ENCODE results near the gene ITK.

Gene ITK

DNA sequence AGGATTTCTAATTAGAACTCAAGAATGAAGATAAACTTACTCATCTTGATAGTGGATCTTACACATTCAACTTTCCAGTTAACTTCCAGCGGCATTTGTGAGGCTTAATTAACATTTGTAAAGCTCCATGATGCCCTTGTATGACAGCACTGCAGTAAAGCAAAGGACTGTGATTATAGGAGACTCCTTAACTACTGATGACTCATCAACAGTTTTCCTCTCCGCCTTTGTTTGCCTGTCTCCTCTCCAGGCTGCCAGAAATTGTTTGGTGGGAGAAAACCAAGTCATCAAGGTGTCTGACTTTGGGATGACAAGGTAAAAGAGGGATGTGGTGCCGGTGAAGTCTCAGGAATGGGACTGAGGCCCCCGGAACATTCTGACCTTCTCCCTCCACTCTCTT lies 64.8 kb downstream of the ITK start:
- Histone ChIP-seq H2AFZ (ENCODE audit: low read depth, low read length) (no peak overlapping the region), H3K4me1 (ENCODE audit: insufficient read depth, low read length) (peaks cover 33% of the 10 kb centered on the region), H3K79me2 (ENCODE audit: insufficient read depth, low read length) (0 out of 2 replicates have a peak, but pooled peaks cover 4% of the 10 kb centered on the region), H4K20me1 (ENCODE audit: insufficient read depth, low read length) (no peaks in the 10 kb centered on the region), H3K4me3 (ENCODE audit: low read depth in 1 of 2, low read length in 2 of 2) (no peak overlapping the region), H3K36me3 (ENCODE audit: insufficient read depth, low read length) (peaks cover 98% of the 10 kb centered on the region), H3K27ac (ENCODE audit: low read length) (no peak overlapping the region), H3K9ac (ENCODE audit: low read depth, low read length) (no peak overlapping the region), H3K4me2 (ENCODE audit: insufficient read depth, low read length) (no peak overlapping the region), H3K27me3 (ENCODE audit: insufficient read depth, low read length, poor library complexity) (no peaks in the 10 kb centered on the region), H3K9me3 (ENCODE audit: insufficient read depth, low read length, severe bottlenecking) (no peaks in the 10 kb centered on the region)
- no peak for TF ChIP-seq EZH2 (IDR thresholded peaks at IDR 0.05; ENCODE audit: borderline replicate concordance, low read depth, low read length, severe bottlenecking)
- no peak for TF ChIP-seq CTCF (IDR thresholded peaks at IDR 0.05; ENCODE audit: borderline replicate concordance, extremely low read depth, low read length, poor library complexity, severe bottlenecking)
- DNase-seq (no peak), ATAC-seq (ENCODE audit: insufficient read depth, low read depth) (no peak)

- Histone ChIP-seq H3K4me1 (ENCODE audit: insufficient read depth, low read length) (peaks cover 37% of the 10 kb centered on the region), H3K9me3 (ENCODE audit: insufficient read depth, low read length, severe bottlenecking) (no peaks in the 10 kb centered on the region), H3K27me3 (ENCODE audit: insufficient read depth, low read length, poor library complexity) (no peaks in the 10 kb centered on the region), H2AFZ (ENCODE audit: low read depth, low read length) (no peak overlapping the region), H3K4me3 (ENCODE audit: low read depth in 1 of 2, low read length in 2 of 2) (no peak overlapping the region), H3K36me3 (ENCODE audit: insufficient read depth, low read length) (peaks cover 99% of the 10 kb centered on the region), H4K20me1 (ENCODE audit: insufficient read depth, low read length) (no peaks in the 10 kb centered on the region), H3K4me2 (ENCODE audit: insufficient read depth, low read length) (no peak overlapping the region), H3K79me2 (ENCODE audit: insufficient read depth, low read length) (0 out of 2 replicates have a peak, but pooled peaks cover 4% of the 10 kb centered on the region), H3K9ac (ENCODE audit: low read depth, low read length) (no peak overlapping the region), H3K27ac (ENCODE audit: low read length) (0 out of 2 replicates have a peak overlapping the region, but pooled peaks have one; percentile 16)
- DNase-seq (no peak), ATAC-seq (ENCODE audit: insufficient read depth, low read depth) (no peak)
- no peak for TF ChIP-seq CTCF (IDR thresholded peaks at IDR 0.05; ENCODE audit: borderline replicate concordance, extremely low read depth, low read length, poor library complexity, severe bottlenecking)
- TF ChIP-seq EZH2 (IDR thresholded peaks at IDR 0.05; ENCODE audit: borderline replicate concordance, low read depth, low read length, severe bottlenecking): no peak
Measured at GRCh38 chr5:157245886-157246285, 65.2 kb downstream of the ITK start.

DNA sequence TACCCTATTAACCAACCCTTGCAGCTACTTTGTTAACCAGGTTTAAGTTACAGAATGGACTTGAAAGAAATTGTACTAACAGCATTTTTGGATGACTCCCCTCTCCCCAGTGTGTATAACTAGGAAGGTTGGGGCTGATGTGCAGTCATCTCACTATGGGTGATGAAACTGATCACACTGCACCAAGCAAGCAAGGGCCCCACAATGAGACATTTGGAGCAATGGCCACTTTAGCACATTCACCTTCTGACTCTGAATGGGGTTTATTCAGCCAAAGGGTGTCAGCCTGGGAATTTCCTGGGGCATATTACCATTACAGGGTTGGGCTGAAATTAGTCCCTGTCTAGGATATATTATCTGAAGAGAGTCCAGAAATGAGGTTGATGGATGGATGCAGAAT lies 66.6 kb downstream of the ITK start:
- Histone ChIP-seq H3K36me3 (ENCODE audit: insufficient read depth, low read length) (peaks cover 96% of the 10 kb centered on the region), H3K4me3 (ENCODE audit: low read depth in 1 of 2, low read length in 2 of 2) (no peak overlapping the region), H3K27ac (ENCODE audit: low read length) (0 out of 2 replicates have a peak overlapping the region, but pooled peaks have one; percentile 13), H3K79me2 (ENCODE audit: insufficient read depth, low read length) (0 out of 2 replicates have a peak, but pooled peaks cover 4% of the 10 kb centered on the region), H3K4me1 (ENCODE audit: insufficient read depth, low read length) (peaks cover 51% of the 10 kb centered on the region), H4K20me1 (ENCODE audit: insufficient read depth, low read length) (no peaks in the 10 kb centered on the region), H2AFZ (ENCODE audit: low read depth, low read length) (no peak overlapping the region), H3K9me3 (ENCODE audit: insufficient read depth, low read length, severe bottlenecking) (no peaks in the 10 kb centered on the region), H3K9ac (ENCODE audit: low read depth, low read length) (no peak overlapping the region), H3K27me3 (ENCODE audit: insufficient read depth, low read length, poor library complexity) (no peaks in the 10 kb centered on the region), H3K4me2 (ENCODE audit: insufficient read depth, low read length) (no peak overlapping the region)
- no peak for TF ChIP-seq EZH2 (IDR thresholded peaks at IDR 0.05; ENCODE audit: borderline replicate concordance, low read depth, low read length, severe bottlenecking)
- TF ChIP-seq CTCF (IDR thresholded peaks at IDR 0.05; ENCODE audit: borderline replicate concordance, extremely low read depth, low read length, poor library complexity, severe bottlenecking): no peak
- DNase-seq (no peak), ATAC-seq (ENCODE audit: insufficient read depth, low read depth) (no peak)

Data from DND-41 (cell line).